PC-9 (cell line): Measurements from ENCODE around the gene TBX15. TPM values are rescaled to one million over a fixed set of nuclear protein-coding genes. Genes with fewer than 3 reads are reported as not detected.
"Not testable (repeated sequence)": the region's sequence is repeated elsewhere in the genome, so short reads cannot be mapped to it uniquely, and the experiment has no call there.

Source experiments
- BruUV-seq: library from RNA; stranded (reverse); fragments of 400-500 nt; replicated peaks from 2 replicates; lab custom pipeline; 2021; lab: Mats Ljungman, UMichigan
- CTCF ChIA-PET: fragments of 300-600 bp; sonication (Branson Sonifier 250); formaldehyde crosslinking; loops from one replicate; lab custom pipeline; 2022; ENCODE audit warnings: antibody characterized with exemption; lab: Charles Lee
- POLR2A ChIA-PET: fragments of 300-600 bp; sonication (Branson Sonifier 250); formaldehyde crosslinking; loops from one replicate; lab custom pipeline; 2022; ENCODE audit warnings: antibody characterized with exemption; ENCODE audit not compliant: unreplicated experiment; lab: Charles Lee
- DNase-seq, 2 experiments: peaks; one replicate each; pipeline versions ENCODE4 v3.0.0 to v3.0.0-alpha.2; 2015 to 2022; ENCODE audit warnings: mixed read lengths in 1 of 2
- H2AFZ ChIP-seq: fragments of 200-600 bp; sonication (generic); 2 replicates; pipeline ENCODE4 v1.8.1; 2017; ENCODE audit warnings: antibody characterized with exemption
- H3F3A ChIP-seq: fragments of 200-600 bp; sonication (generic); 2 replicates; pipeline ENCODE4 v1.8.1; 2017; ENCODE audit warnings: antibody characterized with exemption, mild to moderate bottlenecking, low read depth; ENCODE audit not compliant: insufficient read depth
- H3K27ac ChIP-seq: fragments of 200-600 bp; sonication (generic); 2 replicates; pipeline ENCODE4 v1.6.1; 2016; ENCODE audit warnings: mixed run types
- H3K27me3 ChIP-seq: fragments of 200-600 bp; sonication (generic); 2 replicates; pipeline ENCODE4 v1.6.1; 2016; ENCODE audit warnings: low read depth, mixed run types; ENCODE audit not compliant: insufficient read depth
- H3K36me3 ChIP-seq: fragments of 200-600 bp; sonication (generic); 2 replicates; pipeline ENCODE4 v1.6.1; 2016; ENCODE audit warnings: low read depth, mixed run types
- H3K4me1 ChIP-seq: fragments of 200-600 bp; sonication (generic); replicated peaks from 2 replicates; pipeline ENCODE4 v1.6.1; 2016; ENCODE audit warnings: mixed run types; ENCODE audit not compliant: insufficient read depth
- H3K4me2 ChIP-seq: fragments of 200-600 bp; sonication (generic); 2 replicates; pipeline ENCODE4 v1.6.1; 2017; ENCODE audit warnings: mixed run types
- H3K4me3 ChIP-seq: fragments of 200-600 bp; sonication (generic); 2 replicates; pipeline ENCODE4 v1.6.1; 2016; ENCODE audit warnings: mixed run types
- H3K79me2 ChIP-seq: fragments of 200-600 bp; sonication (generic); 2 replicates; pipeline ENCODE4 v1.6.1; 2017; ENCODE audit warnings: low read depth, mixed run types
- H3K9me2 ChIP-seq: fragments of 200-600 bp; sonication (generic); 2 replicates; pipeline ENCODE4 v1.8.1; 2017; ENCODE audit warnings: mild to moderate bottlenecking; ENCODE audit not compliant: insufficient read depth
- H3K9me3 ChIP-seq: fragments of 200-600 bp; sonication (generic); 2 replicates; pipeline ENCODE4 v1.8.1; 2016; ENCODE audit warnings: low read depth; ENCODE audit not compliant: insufficient read depth
- H4K20me1 ChIP-seq: fragments of 200-600 bp; sonication (generic); 2 replicates; pipeline ENCODE4 v1.8.1; 2017; ENCODE audit not compliant: insufficient read depth
- CTCF ChIP-seq: fragments of 200-600 bp; sonication (generic); conservative IDR thresholded peaks from 2 replicates; pipeline ENCODE4 v1.6.1; 2017; ENCODE audit warnings: mixed run types, antibody characterized with exemption, mild to moderate bottlenecking, moderate library complexity
- EZH2 ChIP-seq: fragments of 200-600 bp; sonication (generic); IDR thresholded peaks from 2 replicates; pipeline ENCODE4 v1.8.0; 2017; ENCODE audit warnings: antibody characterized with exemption, low read depth
- intact Hi-C: fragments of 100-400 bp; cut with micrococcal nuclease; formaldehyde crosslinking; loops from one replicate; pipeline ENCODE4 v1.10.0; 2022; ENCODE audit not compliant: unreplicated experiment
- total RNA-seq: library from RNA; stranded (reverse); gene quantifications from 2 replicates; pipeline ENCODE4 v1.2.3, GENCODE V29; 2021

TBX15 gene
- total RNA-seq, 1 experiment from 2014 or later, result not detected

GRCh38 chr1:118958937-118959631 is 29.1 kb downstream of the TBX15 start:
- intact Hi-C loops, result no loop called here
- Histone ChIP-seq H3K4me1 (no peaks in the 10 kb centered on the region), H3F3A (no peaks in the 10 kb centered on the region), H3K4me3 (no peak overlapping the region), H3K4me2 (no peak overlapping the region), H3K9me3 (no peaks in the 10 kb centered on the region), H4K20me1 (no peaks in the 10 kb centered on the region), H3K9me2 (no peaks in the 10 kb centered on the region), H3K36me3 (no peaks in the 10 kb centered on the region), H3K27me3 (no peaks in the 10 kb centered on the region), H2AFZ (no peak overlapping the region), H3K27ac (no peak overlapping the region), H3K79me2 (no peaks in the 10 kb centered on the region)
- no peak for DNase-seq
- no TSS peak for BruUV-seq
- ChIA-PET CTCF (no interaction called here), POLR2A (no interaction called here)
- TF ChIP-seq EZH2 (no peak), CTCF (no peak)

- Histone ChIP-seq H3K4me2 (no peak overlapping the region), H3F3A (no peaks in the 10 kb centered on the region), H3K27me3 (no peaks in the 10 kb centered on the region), H3K4me1 (no peaks in the 10 kb centered on the region), H2AFZ (no peak overlapping the region), H3K9me2 (no peaks in the 10 kb centered on the region), H3K27ac (no peak overlapping the region), H3K36me3 (no peaks in the 10 kb centered on the region), H3K79me2 (no peaks in the 10 kb centered on the region), H4K20me1 (no peaks in the 10 kb centered on the region), H3K9me3 (no peaks in the 10 kb centered on the region), H3K4me3 (no peak overlapping the region)
- ChIA-PET CTCF (no interaction called here), POLR2A (no interaction called here)
- no peak for DNase-seq
- BruUV-seq, result no TSS peak
- intact Hi-C loops, result no loop called here
- TF ChIP-seq EZH2 (no peak), CTCF (no peak)
Measured at GRCh38 chr1:118958140-118958539, 30.0 kb downstream of the TBX15 start.

GRCh38 chr1:118957579-118957978 is 30.6 kb downstream of the TBX15 start:
- H3K9me3 ChIP-seq, H3K9me2 ChIP-seq, BruUV-seq, POLR2A ChIA-PET, DNase-seq, CTCF ChIA-PET, H3K4me1 ChIP-seq, intact Hi-C loops, H3K79me2 ChIP-seq, H3F3A ChIP-seq, H3K36me3 ChIP-seq, H3K27ac ChIP-seq, H2AFZ ChIP-seq, H3K4me2 ChIP-seq, H4K20me1 ChIP-seq, H3K27me3 ChIP-seq, H3K4me3 ChIP-seq: not testable (repeated sequence)
